CD8-positive, alpha-beta memory T cell (primary cell): ENCODE results near the gene ECSIT. TPM values are rescaled to one million over a fixed set of nuclear protein-coding genes. Genes with fewer than 3 reads are reported as not detected.

ENCODE experiments used
- CTCF ChIA-PET: fragments of 350-600 bp; sonication (Branson Sonifier 250); formaldehyde crosslinking; loops from one replicate; lab custom pipeline; 2021; ENCODE audit warnings: antibody characterized with exemption; lab: Charles Lee
- POLR2A ChIA-PET: fragments of 350-600 bp; sonication (Branson Sonifier 250); formaldehyde crosslinking; loops from one replicate; lab custom pipeline; 2021; ENCODE audit warnings: antibody characterized with exemption; lab: Charles Lee
- DNase-seq, 5 donors: peaks; one replicate each; pipeline versions ENCODE4 v3.0.0 to v3.0.0-alpha.2; 2020 to 2022; ENCODE audit warnings: mixed read lengths in 1 of 5
- H3K27ac ChIP-seq: one replicate; pipeline ENCODE4 v1.7.0; 2013; ENCODE audit warnings: low read depth, mild to moderate bottlenecking, low read length, moderate library complexity
- H3K27me3 ChIP-seq: 2 replicates; pipeline ENCODE4 v1.7.0; 2013; ENCODE audit warnings: low read length, mild to moderate bottlenecking; ENCODE audit not compliant: insufficient read depth, poor library complexity, severe bottlenecking
- H3K36me3 ChIP-seq: 2 replicates; pipeline ENCODE4 v1.7.0; 2013; ENCODE audit warnings: mild to moderate bottlenecking, low read length, moderate library complexity; ENCODE audit not compliant: insufficient read depth
- H3K4me1 ChIP-seq: 2 replicates; pipeline ENCODE4 v1.7.0; 2013; ENCODE audit warnings: mild to moderate bottlenecking, low read length, moderate library complexity; ENCODE audit not compliant: insufficient read depth
- H3K4me3 ChIP-seq: 2 replicates; pipeline ENCODE4 v1.7.0; 2013; ENCODE audit warnings: mild to moderate bottlenecking, low read length
- H3K9me3 ChIP-seq: 2 replicates; pipeline ENCODE4 v1.7.0; 2013; ENCODE audit warnings: mild to moderate bottlenecking, low read length
- H3K27ac Mint-ChIP-seq, 8 donors: one replicate each; pipeline ENCODE4 v1.8.0; 2020 to 2021; ENCODE audit warnings: mixed read lengths in 8 of 8, mild to moderate bottlenecking in 6 of 8, inconsistent platforms in 3 of 8, moderate library complexity in 3 of 8
- H3K27me3 Mint-ChIP-seq, 2 donors: one replicate each; pipeline ENCODE4 v1.8.0; 2020 to 2021; ENCODE audit warnings: mixed read lengths in 2 of 2, mild to moderate bottlenecking in 1 of 2, moderate library complexity in 1 of 2
- H3K36me3 Mint-ChIP-seq, 3 donors: one replicate each; pipeline ENCODE4 v1.8.0; 2020 to 2021; ENCODE audit warnings: mixed read lengths in 3 of 3, inconsistent platforms in 1 of 3, mild to moderate bottlenecking in 1 of 3
- H3K4me1 Mint-ChIP-seq, 3 donors: one replicate each; pipeline ENCODE4 v1.8.0; 2020 to 2021; ENCODE audit warnings: mixed read lengths in 3 of 3, inconsistent platforms in 1 of 3, mild to moderate bottlenecking in 1 of 3
- H3K4me3 Mint-ChIP-seq, 7 donors: one replicate each; pipeline ENCODE4 v1.8.0; 2020 to 2021; ENCODE audit warnings: mixed read lengths in 7 of 7, mild to moderate bottlenecking in 6 of 7, moderate library complexity in 4 of 7, inconsistent platforms in 2 of 7
- H3K9me3 Mint-ChIP-seq, 5 donors: one replicate each; pipeline ENCODE4 v1.8.0; 2020 to 2022; ENCODE audit warnings: mixed read lengths in 5 of 5, mild to moderate bottlenecking in 3 of 5, moderate library complexity in 2 of 5, inconsistent platforms in 1 of 5
- polyA plus RNA-seq: library from polyadenylated mRNA; unstranded; fragments of 300-500 nt; fragmentation: Illumina TruSeq; gene quantifications from one replicate; pipeline ENCODE4 v1.2.3, GENCODE V29; 2021
- total RNA-seq, 2 experiments: library from RNA; stranded (reverse); gene quantifications; one replicate each; pipeline ENCODE4 v1.2.3, GENCODE V29; 2021

ECSIT gene
- total and polyA plus RNA-seq, 3 experiments from 2014 or later, result 31.4 to 61.0 (median 59.6) TPM

DNA sequence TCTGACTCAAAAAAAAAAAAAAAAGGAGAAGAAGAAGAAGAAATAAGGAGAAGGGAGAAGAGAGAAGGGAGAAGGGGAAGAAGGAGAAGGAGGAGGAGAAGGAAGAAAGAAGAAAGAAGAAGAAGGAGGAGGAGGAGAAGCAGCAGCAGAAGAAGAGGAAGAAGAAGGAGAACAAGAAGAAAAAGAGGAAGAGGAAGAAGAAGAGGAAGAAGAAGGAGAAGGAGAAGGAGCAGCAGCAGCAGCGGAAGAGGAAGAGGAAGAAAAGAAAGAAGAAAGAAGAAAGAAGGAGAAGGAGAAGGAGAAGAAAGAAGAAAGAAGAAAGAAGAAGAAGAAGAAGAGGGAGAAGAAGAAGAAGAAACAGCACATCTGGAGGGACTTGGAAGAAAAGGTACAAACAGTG, 5.6 kb upstream of the ECSIT start:
- POLR2A ChIA-PET, result no interaction called here
- CTCF ChIA-PET, result no interaction called here
- Histone ChIP-seq H3K9me3 (no peaks in the 10 kb centered on the region), H3K27me3 (peaks cover 5% of the 10 kb centered on the region), H3K4me1 (peaks cover 14% of the 10 kb centered on the region), H3K36me3 (no peaks in the 10 kb centered on the region), H3K27ac (no peak overlapping the region), H3K4me3 (no peak overlapping the region)
- Mint-ChIP-seq H3K27ac (peak overlapping the region; percentile 25 to 89 (median 58)), H3K36me3 (no peaks in the 10 kb centered on the region), H3K9me3 (no peaks in the 10 kb centered on the region), H3K4me1 (peaks cover 10 to 16% (median 14%) of the 10 kb centered on the region in 3 donors), H3K4me3 (peak overlapping the region in 4 of 7 donors; percentile 18 to 44 (median 30)), H3K27me3 (peaks cover 6 to 8% of the 10 kb centered on the region in 2 donors)
- no peak for DNase-seq

DNA sequence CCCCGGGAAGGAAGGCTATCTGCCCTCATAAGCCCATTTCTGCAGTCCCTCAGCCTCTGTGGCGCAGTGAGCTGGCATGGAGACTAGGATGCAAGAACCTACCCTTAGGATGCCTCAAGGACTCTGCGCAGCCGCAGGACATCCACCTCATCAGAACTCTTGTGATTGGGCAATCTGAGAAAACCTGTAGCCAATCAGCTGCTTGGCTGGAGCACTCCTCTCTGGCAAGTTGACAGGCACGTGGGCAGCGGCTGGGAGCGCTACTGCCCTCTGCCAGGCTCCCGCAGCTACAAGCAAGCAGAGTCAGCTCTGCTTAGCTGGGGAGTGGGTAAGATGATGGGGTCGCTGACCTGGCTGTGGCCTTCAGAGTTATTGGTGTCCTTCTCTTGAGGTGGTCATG, 1.5 kb upstream of the ECSIT start:
- DNase-seq, result peak in 1 of 5 donors; percentile 49
- ChIA-PET POLR2A (no interaction called here), CTCF (interaction anchor here (2.8 kb wide), 1 partner anchor 48 kb away, joined by 9 read pairs; no protein-coding TSS in a partner anchor)
- peaks cover 22 to 31% (median 23%) of the 10 kb centered on the region in 3 donors for H3K4me1 Mint-ChIP-seq
- H3K36me3 Mint-ChIP-seq, result peaks cover 0 to 14% (median 4%) of the 10 kb centered on the region in 3 donors
- H3K9me3 Mint-ChIP-seq, result no peaks in the 10 kb centered on the region
- H3K27ac Mint-ChIP-seq, result peak overlapping the region in 1 of 8 donors; percentile 33
- Histone ChIP-seq H3K27ac (no peak overlapping the region), H3K9me3 (no peaks in the 10 kb centered on the region), H3K27me3 (no peaks in the 10 kb centered on the region), H3K4me1 (peaks cover 19% of the 10 kb centered on the region), H3K36me3 (no peaks in the 10 kb centered on the region), H3K4me3 (no peak overlapping the region)
- no peaks in the 10 kb centered on the region for H3K27me3 Mint-ChIP-seq
- H3K4me3 Mint-ChIP-seq, result peak overlapping the region in 3 of 7 donors; percentile 16 to 55 (median 37)

DNA sequence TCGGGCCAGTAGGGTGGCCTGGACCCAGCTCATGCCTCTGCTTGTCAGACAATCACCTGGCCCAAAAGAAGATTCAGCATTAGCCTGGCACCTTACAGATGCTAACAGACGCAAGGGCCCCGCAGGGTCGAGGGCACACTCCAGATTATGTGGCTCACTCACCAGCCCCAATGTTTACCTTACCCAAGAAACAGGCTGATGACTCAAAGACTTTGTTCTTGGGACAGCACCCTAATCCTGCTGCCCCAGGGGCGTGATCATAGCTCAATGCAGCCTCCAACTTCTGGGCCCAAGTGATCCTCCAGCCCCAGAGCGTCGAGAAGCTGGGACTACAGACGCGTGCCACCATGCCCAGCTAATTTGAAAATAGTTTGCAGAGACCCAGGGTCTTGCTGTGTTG, 9.8 kb downstream of the ECSIT start:
- no peak overlapping the region for H3K4me3 ChIP-seq
- H3K9me3 ChIP-seq, result no peaks in the 10 kb centered on the region
- peaks cover 13% of the 10 kb centered on the region for H3K36me3 ChIP-seq
- no peaks in the 10 kb centered on the region for H3K4me1 ChIP-seq
- Mint-ChIP-seq H3K4me1 (peaks cover 0 to 15% (median 4%) of the 10 kb centered on the region in 3 donors), H3K27me3 (no peaks in the 10 kb centered on the region), H3K27ac (no peak overlapping the region), H3K4me3 (no peak overlapping the region), H3K36me3 (peaks cover 0 to 58% (median 9%) of the 10 kb centered on the region in 3 donors), H3K9me3 (no peaks in the 10 kb centered on the region)
- H3K27me3 ChIP-seq, result no peaks in the 10 kb centered on the region
- POLR2A ChIA-PET, result no interaction called here
- H3K27ac ChIP-seq, result no peak overlapping the region
- CTCF ChIA-PET, result interaction anchor here (1.1 kb wide), 1 partner anchor 17 kb away, joined by 4 read pairs; no protein-coding TSS in a partner anchor
- DNase-seq, result no peak

DNA sequence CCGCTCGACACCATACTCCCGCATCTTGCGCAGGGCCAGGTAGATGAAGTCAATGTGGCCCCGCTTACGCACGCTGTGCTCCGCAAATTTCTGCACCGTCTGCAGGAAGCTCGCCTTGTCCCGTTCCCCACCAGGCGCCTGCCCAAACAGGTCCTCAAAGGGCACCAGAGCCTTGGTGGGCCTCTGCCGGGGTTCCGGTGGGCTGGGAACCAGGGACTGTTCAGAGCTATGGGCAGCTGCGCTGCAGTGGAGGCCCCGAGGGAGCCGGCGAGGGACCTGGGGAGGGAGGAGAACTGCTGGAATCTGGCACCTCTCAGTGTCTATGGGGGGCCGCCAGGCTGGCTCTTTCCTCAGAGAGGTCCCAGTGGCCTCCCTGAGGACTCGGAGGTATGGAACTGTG, 15.0 kb downstream of the ECSIT start:
- Histone ChIP-seq H3K36me3 (peaks cover 13% of the 10 kb centered on the region), H3K4me3 (no peak overlapping the region), H3K4me1 (no peaks in the 10 kb centered on the region), H3K27ac (no peak overlapping the region), H3K27me3 (no peaks in the 10 kb centered on the region), H3K9me3 (no peaks in the 10 kb centered on the region)
- Mint-ChIP-seq H3K4me1 (peaks cover 0 to 3% (median 0%) of the 10 kb centered on the region in 3 donors), H3K36me3 (peaks cover 0 to 64% (median 9%) of the 10 kb centered on the region in 3 donors), H3K4me3 (no peak overlapping the region), H3K9me3 (no peaks in the 10 kb centered on the region), H3K27me3 (no peaks in the 10 kb centered on the region), H3K27ac (no peak overlapping the region)
- ChIA-PET CTCF (no interaction called here), POLR2A (no interaction called here)
- no peak for DNase-seq

DNA sequence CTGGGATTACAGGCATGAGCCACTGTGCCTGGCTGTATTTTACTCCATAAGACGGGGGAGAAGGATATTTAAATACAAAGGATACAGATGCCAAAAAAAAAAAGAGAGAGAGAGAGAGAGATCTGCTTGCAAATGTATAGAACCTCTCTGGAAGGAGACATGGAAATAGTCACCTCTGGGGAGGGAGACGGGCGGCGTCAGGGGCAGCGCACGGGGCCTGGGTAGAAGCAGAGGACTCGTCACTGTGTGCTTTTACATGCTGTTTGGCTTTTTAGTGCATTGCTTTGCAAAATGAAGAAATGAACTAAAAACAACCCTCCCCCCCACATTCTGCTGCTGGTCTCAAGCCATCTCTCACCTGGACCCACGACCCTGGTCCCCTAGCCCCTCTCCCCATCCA, 18.5 kb downstream of the ECSIT start:
- Mint-ChIP-seq H3K4me3 (no peak overlapping the region), H3K27me3 (no peaks in the 10 kb centered on the region), H3K9me3 (no peaks in the 10 kb centered on the region), H3K36me3 (peaks cover 0 to 44% (median 4%) of the 10 kb centered on the region in 3 donors), H3K27ac (peak overlapping the region in 1 of 8 donors; percentile 12), H3K4me1 (peaks cover 0 to 10% (median 4%) of the 10 kb centered on the region in 3 donors)
- Histone ChIP-seq H3K4me3 (no peak overlapping the region), H3K27me3 (no peaks in the 10 kb centered on the region), H3K4me1 (peaks cover 6% of the 10 kb centered on the region), H3K9me3 (no peaks in the 10 kb centered on the region), H3K36me3 (no peaks in the 10 kb centered on the region), H3K27ac (no peak overlapping the region)
- no peak for DNase-seq
- ChIA-PET CTCF (no interaction called here), POLR2A (no interaction called here)

DNA sequence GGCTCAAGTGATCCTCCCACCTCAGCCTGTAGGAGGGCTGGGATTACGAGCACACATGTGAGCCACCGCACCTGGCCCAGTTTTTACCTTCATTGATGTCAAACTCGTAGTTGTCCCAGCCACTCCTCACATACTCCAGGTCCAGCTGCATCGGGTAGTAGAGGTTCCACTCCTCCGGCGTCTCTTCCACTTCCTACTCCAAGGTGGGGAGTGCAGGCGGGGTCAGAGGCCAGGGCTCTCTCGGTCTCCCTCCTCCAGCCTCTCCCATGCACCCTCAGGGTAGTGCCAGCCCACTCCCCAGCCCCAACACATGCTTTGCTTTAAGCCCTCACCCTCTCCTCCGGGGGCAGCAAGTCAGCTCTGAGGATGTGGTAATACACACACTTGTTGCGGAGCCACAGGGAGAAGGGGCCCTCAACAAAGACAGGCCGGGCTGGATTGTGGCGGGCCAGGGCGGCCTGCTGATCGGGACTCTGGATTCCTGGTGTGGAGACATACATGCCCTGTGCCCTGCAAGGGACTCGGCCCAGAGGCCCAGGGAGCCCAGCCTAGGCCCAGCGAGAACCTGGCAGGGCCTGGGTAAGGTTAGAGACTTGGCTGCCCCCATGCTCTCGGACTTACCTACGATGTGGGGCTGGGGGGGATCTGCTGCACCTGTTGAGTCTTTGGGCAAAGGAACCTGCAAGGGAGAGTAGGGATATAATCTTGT, 21.4 kb downstream of the ECSIT start:
- no peak for DNase-seq
- POLR2A ChIA-PET, result interaction anchor here (0.6 kb wide), 1 partner anchor 577 kb away, joined by 3 read pairs; no protein-coding TSS in a partner anchor
- H3K4me3 ChIP-seq, result no peak overlapping the region
- no peaks in the 10 kb centered on the region for H3K9me3 ChIP-seq
- no peaks in the 10 kb centered on the region for H3K36me3 ChIP-seq
- Mint-ChIP-seq H3K36me3 (peaks cover 0 to 28% (median 6%) of the 10 kb centered on the region in 3 donors), H3K27ac (peak overlapping the region in 2 of 8 donors; percentile 40 to 93), H3K4me1 (peaks cover 10 to 18% (median 13%) of the 10 kb centered on the region in 3 donors), H3K9me3 (no peaks in the 10 kb centered on the region), H3K4me3 (peak overlapping the region; percentile 52 to 75 (median 67)), H3K27me3 (no peaks in the 10 kb centered on the region)
- CTCF ChIA-PET, result no interaction called here
- peaks cover 11% of the 10 kb centered on the region for H3K4me1 ChIP-seq
- no peaks in the 10 kb centered on the region for H3K27me3 ChIP-seq
- no peak overlapping the region for H3K27ac ChIP-seq

DNA sequence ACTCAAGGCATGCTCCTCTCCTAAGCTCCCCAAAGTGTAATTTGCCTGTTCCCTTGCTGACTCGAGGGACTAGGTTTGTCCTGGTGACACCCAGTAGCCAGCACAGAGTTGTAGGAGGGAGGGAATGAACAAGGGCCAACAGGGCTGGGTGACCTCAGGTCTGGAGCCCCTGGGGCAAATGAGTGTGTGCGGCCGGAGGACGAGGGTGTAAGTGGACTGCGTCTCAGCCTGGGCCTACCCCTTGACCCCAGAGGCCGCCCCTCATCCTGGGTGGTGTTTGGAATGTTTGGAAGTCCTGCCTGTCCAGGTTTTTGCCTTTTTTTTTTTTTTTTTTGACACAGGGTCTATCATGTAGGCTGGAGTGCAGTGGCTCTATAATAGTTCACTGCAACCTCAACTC, 22.0 kb downstream of the ECSIT start:
- Mint-ChIP-seq H3K4me1 (peaks cover 10 to 18% (median 13%) of the 10 kb centered on the region in 3 donors), H3K9me3 (no peaks in the 10 kb centered on the region), H3K36me3 (peaks cover 0 to 25% (median 6%) of the 10 kb centered on the region in 3 donors), H3K4me3 (peak overlapping the region; percentile 27 to 93 (median 69)), H3K27me3 (no peaks in the 10 kb centered on the region), H3K27ac (peak overlapping the region in 3 of 8 donors; percentile 46 to 93 (median 72))
- Histone ChIP-seq H3K4me3 (no peak overlapping the region), H3K27ac (peak overlapping the region; percentile 31), H3K4me1 (peaks cover 11% of the 10 kb centered on the region), H3K36me3 (no peaks in the 10 kb centered on the region), H3K27me3 (no peaks in the 10 kb centered on the region), H3K9me3 (no peaks in the 10 kb centered on the region)
- POLR2A ChIA-PET, result no interaction called here
- CTCF ChIA-PET, result interaction anchor here (1.3 kb wide), 1 partner anchor 126 kb away, joined by 6 read pairs; no protein-coding TSS in a partner anchor
- DNase-seq, result no peak

DNA sequence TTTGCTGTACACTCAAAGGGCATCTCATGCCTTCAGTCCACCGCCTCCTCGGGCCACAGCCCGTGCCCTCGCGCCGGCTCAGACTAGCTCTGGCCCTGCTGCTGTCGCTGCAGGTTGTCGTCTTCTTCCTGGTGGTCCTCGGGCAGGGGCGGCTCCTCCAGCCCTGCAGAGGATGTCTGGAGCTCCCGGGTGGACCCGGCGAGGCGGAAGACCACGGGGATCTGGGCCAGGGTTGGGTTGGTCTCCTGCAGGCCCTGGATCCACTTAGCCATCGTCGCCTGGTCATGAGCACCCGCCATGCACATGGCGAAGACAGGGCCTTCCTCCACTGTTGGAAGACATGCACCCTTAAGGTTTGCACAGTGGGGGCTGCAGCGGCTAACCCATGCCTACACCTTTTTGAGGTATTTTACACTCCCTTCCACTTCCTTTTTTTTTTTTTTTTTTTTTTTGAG, 22.8 kb downstream of the ECSIT start:
- H3K36me3 Mint-ChIP-seq, result peaks cover 0 to 21% (median 3%) of the 10 kb centered on the region in 3 donors
- Histone ChIP-seq H3K9me3 (no peaks in the 10 kb centered on the region), H3K36me3 (no peaks in the 10 kb centered on the region), H3K27me3 (no peaks in the 10 kb centered on the region), H3K4me3 (peak overlapping the region; percentile 71), H3K4me1 (peaks cover 11% of the 10 kb centered on the region), H3K27ac (peak overlapping the region; percentile 96)
- ChIA-PET POLR2A (interaction anchor here (1.2 kb wide), 1 partner anchor 24 kb away, joined by 3 read pairs; no protein-coding TSS in a partner anchor), CTCF (interaction anchor here (1.3 kb wide), 2 partner anchors 24 to 125 kb away, joined by 3 to 6 read pairs; no protein-coding TSS in a partner anchor)
- H3K27me3 Mint-ChIP-seq, result no peaks in the 10 kb centered on the region
- no peaks in the 10 kb centered on the region for H3K9me3 Mint-ChIP-seq
- H3K27ac Mint-ChIP-seq, result peak overlapping the region in 6 of 8 donors; percentile 68 to 98 (median 94)
- DNase-seq, result no peak
- H3K4me1 Mint-ChIP-seq, result peaks cover 10 to 18% (median 13%) of the 10 kb centered on the region in 3 donors
- H3K4me3 Mint-ChIP-seq, result peak overlapping the region; percentile 86 to 99 (median 90)
